Measurements from ENCODE around the gene CCDC12.

CCDC12 gene

GRCh38 chr3:46946416-46946815, 30.1 kb downstream of the CCDC12 start:
- Histone ChIP-seq H3K27ac (replicated peaks) (no peak overlapping the region), H3K27me3 (ENCODE audit: insufficient read depth, poor library complexity, severe bottlenecking) (no peaks in the 10 kb centered on the region), H3K4me3 (replicated peaks; ENCODE audit: insufficient read depth, low read length) (no peak overlapping the region)
- DNase-seq (ENCODE audit: low read depth in 1 of 2, low spot score in 1 of 2), result no peak
- TF ChIP-seq POLR2AphosphoS5 (IDR thresholded peaks at IDR 0.05; ENCODE audit: low read depth), result no peak
- no peak for TF ChIP-seq CTCF (IDR thresholded peaks at IDR 0.05; ENCODE audit: insufficient read depth, low read length)
- no peak for TF ChIP-seq SPI1 (IDR thresholded peaks at IDR 0.05; ENCODE audit: borderline replicate concordance, low read depth)
- no peak for TF ChIP-seq REST (IDR thresholded peaks at IDR 0.05; ENCODE audit: insufficient replicate concordance, low read depth)
- TF ChIP-seq GABPA (IDR thresholded peaks at IDR 0.05; ENCODE audit: low read depth), result no peak

GRCh38 chr3:46944191-46944590, 32.4 kb downstream of the CCDC12 start:
- no peak for DNase-seq (ENCODE audit: low read depth in 1 of 2, low spot score in 1 of 2)
- no peak for TF ChIP-seq SPI1 (IDR thresholded peaks at IDR 0.05; ENCODE audit: borderline replicate concordance, low read depth)
- no peak for TF ChIP-seq POLR2AphosphoS5 (IDR thresholded peaks at IDR 0.05; ENCODE audit: low read depth)
- TF ChIP-seq REST (IDR thresholded peaks at IDR 0.05; ENCODE audit: insufficient replicate concordance, low read depth), result no peak
- TF ChIP-seq GABPA (IDR thresholded peaks at IDR 0.05; ENCODE audit: low read depth), result no peak
- TF ChIP-seq CTCF (IDR thresholded peaks at IDR 0.05; ENCODE audit: insufficient read depth, low read length), result no peak
- no peak overlapping the region for H3K4me3 ChIP-seq (replicated peaks; ENCODE audit: insufficient read depth, low read length)
- H3K27me3 ChIP-seq (ENCODE audit: insufficient read depth, poor library complexity, severe bottlenecking), result no peaks in the 10 kb centered on the region
- H3K27ac ChIP-seq (replicated peaks), result no peak overlapping the region

GRCh38 chr3:46943237-46944187, 33.0 kb downstream of the CCDC12 start:
- TF ChIP-seq GABPA (IDR thresholded peaks at IDR 0.05; ENCODE audit: low read depth) (no peak), SPI1 (IDR thresholded peaks at IDR 0.05; ENCODE audit: borderline replicate concordance, low read depth) (no peak), REST (IDR thresholded peaks at IDR 0.05; ENCODE audit: insufficient replicate concordance, low read depth) (no peak), CTCF (IDR thresholded peaks at IDR 0.05; ENCODE audit: insufficient read depth, low read length) (no peak), POLR2AphosphoS5 (IDR thresholded peaks at IDR 0.05; ENCODE audit: low read depth) (no peak)

More at GRCh38 chr3:46943237-46944187, 33.0 kb downstream of the CCDC12 start:
- Histone ChIP-seq H3K4me3 (replicated peaks; ENCODE audit: insufficient read depth, low read length) (no peak overlapping the region), H3K27ac (replicated peaks) (no peak overlapping the region), H3K27me3 (ENCODE audit: insufficient read depth, poor library complexity, severe bottlenecking) (no peaks in the 10 kb centered on the region)
- no peak for DNase-seq (ENCODE audit: low read depth in 1 of 2, low spot score in 1 of 2)

All from HL-60 (cell line).